Smooth muscle cell (in vitro differentiated cells): ENCODE data around the gene ZNF358. TPM values are rescaled to one million over a fixed set of nuclear protein-coding genes. Genes with fewer than 3 reads are reported as not detected.

Experiments
- DNase-seq: peaks from one replicate; lab custom pipeline; 2025; ENCODE audit not compliant: unreplicated experiment; lab: John Stamatoyannopoulos, UW
- H2AFZ ChIP-seq: fragments of 200-600 bp; sonication (generic); 2 replicates; pipeline ENCODE4 v1.6.0; 2016; ENCODE audit warnings: antibody characterized with exemption, low read depth, mild to moderate bottlenecking
- H3F3A ChIP-seq: fragments of 200-600 bp; sonication (generic); 2 replicates; pipeline ENCODE4 v1.6.0; 2017; ENCODE audit warnings: antibody characterized with exemption, low read depth
- H3K27ac ChIP-seq: fragments of 200-600 bp; sonication (generic); 2 replicates; pipeline ENCODE4 v1.5.1; 2016; ENCODE audit warnings: low read depth, mild to moderate bottlenecking
- H3K27me3 ChIP-seq: fragments of 200-600 bp; sonication (generic); 2 replicates; pipeline ENCODE4 v1.6.1; 2016; ENCODE audit warnings: low read depth, mild to moderate bottlenecking
- H3K36me3 ChIP-seq: fragments of 200-600 bp; sonication (generic); 2 replicates; pipeline ENCODE4 v1.5.1; 2016; ENCODE audit warnings: low read depth
- H3K4me1 ChIP-seq: fragments of 200-600 bp; sonication (generic); 2 replicates; pipeline ENCODE4 v1.5.1; 2016; ENCODE audit warnings: low read depth
- H3K4me2 ChIP-seq: fragments of 200-600 bp; sonication (generic); 2 replicates; pipeline ENCODE4 v1.6.0; 2016; ENCODE audit warnings: mild to moderate bottlenecking
- H3K4me3 ChIP-seq: fragments of 200-600 bp; sonication (generic); 2 replicates; pipeline ENCODE4 v1.5.1; 2016; ENCODE audit warnings: mild to moderate bottlenecking
- H3K79me2 ChIP-seq: fragments of 200-600 bp; sonication (generic); 2 replicates; pipeline ENCODE4 v1.6.0; 2016; ENCODE audit warnings: low read depth, mild to moderate bottlenecking
- H3K9ac ChIP-seq: fragments of 200-600 bp; sonication (generic); 2 replicates; pipeline ENCODE4 v1.6.0; 2016; ENCODE audit warnings: low read depth
- H3K9me3 ChIP-seq: fragments of 200-600 bp; sonication (generic); replicated peaks from 2 replicates; pipeline ENCODE4 v1.5.1; 2016; ENCODE audit warnings: low read depth
- H4K20me1 ChIP-seq: fragments of 200-600 bp; sonication (generic); 2 replicates; pipeline ENCODE4 v1.6.0; 2016; ENCODE audit warnings: low read depth
- WGBS: methylation state at CpG from one replicate; pipeline ENCODE4 v1.1.7; 2016; ENCODE audit warnings: low lambda C conversion rate; 5-methylcytosine and 5-hydroxymethylcytosine counted together
- polyA plus RNA-seq: library from polyadenylated mRNA; unstranded; fragments of >200 nt; fragmentation: Nextera tagmentation; extraction: Ambion mirVana; gene quantifications from 2 replicates; pipeline ENCODE4 v1.2.1, GENCODE V29; 2016
- total RNA-seq: library from RNA; depleted of rRNA; stranded (reverse); fragments of >200 nt; gene quantifications from 2 replicates; pipeline ENCODE4 v1.2.3, GENCODE V29; 2014
- TF ChIP-seq, protein P1 (sequence below): fragments of 200-600 bp; sonication (generic); IDR thresholded peaks from 2 replicates; pipeline ENCODE4 v1.5.1; 2017; ENCODE audit warnings: borderline replicate concordance, mild to moderate bottlenecking, antibody characterized with exemption; ENCODE audit not compliant: insufficient read depth, poor library complexity, severe bottlenecking

ZNF358 gene
- total and polyA plus RNA-seq, 2 experiments from 2014 or later, result 40.8 to 67.2 TPM

DNA sequence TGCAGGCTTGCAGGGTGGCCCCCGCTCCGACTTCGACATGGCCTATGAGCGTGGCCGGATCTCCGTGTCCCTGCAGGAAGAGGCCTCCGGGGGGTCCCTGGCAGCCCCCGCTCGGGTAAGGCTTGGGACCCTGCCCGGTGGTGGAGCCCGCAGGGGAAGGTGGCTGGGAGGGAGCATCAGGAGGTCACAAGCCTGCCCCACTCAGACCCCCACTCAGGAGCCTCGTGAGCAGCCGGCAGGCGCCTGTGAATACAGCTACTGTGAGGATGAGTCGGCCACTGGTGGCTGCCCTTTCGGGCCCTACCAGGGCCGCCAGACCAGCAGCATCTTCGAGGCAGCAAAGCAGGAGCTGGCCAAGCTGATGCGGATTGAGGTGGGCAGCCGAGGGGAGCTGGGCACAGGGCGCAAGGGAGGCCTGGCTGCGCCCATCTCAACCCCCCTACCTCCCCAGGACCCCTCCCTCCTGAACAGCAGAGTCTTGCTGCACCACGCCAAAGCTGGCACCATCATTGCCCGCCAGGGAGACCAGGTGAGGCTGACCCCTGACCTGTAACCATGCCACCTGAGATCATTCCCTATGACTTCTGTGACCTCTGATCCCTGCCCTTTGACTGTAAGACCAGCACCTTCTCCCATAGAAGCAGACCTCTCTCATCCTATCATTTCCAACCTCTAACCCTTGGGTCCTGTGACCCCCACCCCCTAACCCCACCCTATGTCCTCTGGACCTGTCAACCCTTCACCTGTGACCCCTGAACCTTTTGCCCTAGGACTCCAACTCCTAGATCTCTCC lies 26.8 kb downstream of the ZNF358 start:
- Histone ChIP-seq H3K27me3 (no peaks in the 10 kb centered on the region), H3K4me2 (no peak overlapping the region), H3K4me1 (no peaks in the 10 kb centered on the region), H3K4me3 (no peak overlapping the region), H3K9me3 (no peaks in the 10 kb centered on the region), H3F3A (no peaks in the 10 kb centered on the region), H3K27ac (no peak overlapping the region), H4K20me1 (no peaks in the 10 kb centered on the region), H2AFZ (no peak overlapping the region), H3K79me2 (no peaks in the 10 kb centered on the region), H3K36me3 (no peaks in the 10 kb centered on the region), H3K9ac (no peak overlapping the region)
- TF ChIP-seq, protein P1, sequence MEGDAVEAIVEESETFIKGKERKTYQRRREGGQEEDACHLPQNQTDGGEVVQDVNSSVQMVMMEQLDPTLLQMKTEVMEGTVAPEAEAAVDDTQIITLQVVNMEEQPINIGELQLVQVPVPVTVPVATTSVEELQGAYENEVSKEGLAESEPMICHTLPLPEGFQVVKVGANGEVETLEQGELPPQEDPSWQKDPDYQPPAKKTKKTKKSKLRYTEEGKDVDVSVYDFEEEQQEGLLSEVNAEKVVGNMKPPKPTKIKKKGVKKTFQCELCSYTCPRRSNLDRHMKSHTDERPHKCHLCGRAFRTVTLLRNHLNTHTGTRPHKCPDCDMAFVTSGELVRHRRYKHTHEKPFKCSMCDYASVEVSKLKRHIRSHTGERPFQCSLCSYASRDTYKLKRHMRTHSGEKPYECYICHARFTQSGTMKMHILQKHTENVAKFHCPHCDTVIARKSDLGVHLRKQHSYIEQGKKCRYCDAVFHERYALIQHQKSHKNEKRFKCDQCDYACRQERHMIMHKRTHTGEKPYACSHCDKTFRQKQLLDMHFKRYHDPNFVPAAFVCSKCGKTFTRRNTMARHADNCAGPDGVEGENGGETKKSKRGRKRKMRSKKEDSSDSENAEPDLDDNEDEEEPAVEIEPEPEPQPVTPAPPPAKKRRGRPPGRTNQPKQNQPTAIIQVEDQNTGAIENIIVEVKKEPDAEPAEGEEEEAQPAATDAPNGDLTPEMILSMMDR, result no peak
- no peak for DNase-seq
- 95% methylated on average over 22 of the region's 24 CpGs for WGBS

DNA sequence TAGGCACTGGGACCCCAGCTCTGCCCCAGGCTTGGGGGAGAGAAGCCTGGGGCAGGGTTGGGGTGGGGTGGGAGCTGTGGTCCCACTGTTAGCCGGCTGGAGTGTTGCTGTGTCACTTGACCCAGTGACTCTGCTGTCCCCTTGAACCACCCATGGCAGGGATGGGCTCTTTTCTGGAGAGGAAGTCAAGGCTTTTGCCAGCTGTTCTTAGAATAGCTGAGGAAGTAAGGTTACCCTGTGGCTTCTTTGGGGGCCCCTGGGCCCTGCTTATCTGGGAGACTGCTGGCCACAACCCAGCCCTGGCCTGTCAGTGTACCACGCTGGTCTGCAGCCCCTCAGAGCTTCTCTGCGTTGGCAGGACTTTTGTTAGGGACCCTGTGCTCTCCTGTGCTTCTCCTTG lies 28.7 kb downstream of the ZNF358 start:
- H3K4me1 ChIP-seq, result no peaks in the 10 kb centered on the region
- H3K27ac ChIP-seq, result no peak overlapping the region
- DNase-seq, result no peak
- no peak overlapping the region for H3K9ac ChIP-seq
- H3K4me3 ChIP-seq, result no peak overlapping the region
- H3F3A ChIP-seq, result no peaks in the 10 kb centered on the region
- H3K36me3 ChIP-seq, result no peaks in the 10 kb centered on the region
- H4K20me1 ChIP-seq, result no peaks in the 10 kb centered on the region
- no peaks in the 10 kb centered on the region for H3K9me3 ChIP-seq
- H3K27me3 ChIP-seq, result no peaks in the 10 kb centered on the region
- 100% methylated on average over 2 of the region's 3 CpGs for WGBS
- no peaks in the 10 kb centered on the region for H3K79me2 ChIP-seq
- H2AFZ ChIP-seq, result no peak overlapping the region
- H3K4me2 ChIP-seq, result no peak overlapping the region
- TF ChIP-seq, protein P1, result no peak

DNA sequence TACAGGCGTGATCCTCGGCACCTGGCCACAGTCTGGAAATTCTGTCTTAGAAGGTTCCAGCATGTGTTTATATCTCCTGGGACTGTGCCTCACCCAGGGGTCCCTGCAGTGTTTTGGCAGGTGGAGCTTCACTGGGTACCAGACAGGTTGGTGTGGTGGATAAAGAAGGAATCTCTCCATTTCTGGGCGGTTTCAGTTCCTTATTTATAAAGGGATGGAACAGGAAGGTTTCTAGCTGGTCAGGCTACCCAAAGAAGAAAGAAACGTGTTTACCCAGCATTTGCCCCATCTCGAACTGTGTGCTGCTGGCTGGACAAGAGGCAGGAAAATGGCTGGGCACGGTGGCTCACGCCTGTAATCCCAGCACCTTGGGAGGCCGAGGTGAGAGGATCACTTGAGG lies 29.4 kb downstream of the ZNF358 start:
- no peak overlapping the region for H3K4me3 ChIP-seq
- H3K4me2 ChIP-seq, result no peak overlapping the region
- H3K4me1 ChIP-seq, result no peaks in the 10 kb centered on the region
- 97% methylated on average over 8 of the region's 8 CpGs for WGBS
- no peaks in the 10 kb centered on the region for H3K36me3 ChIP-seq
- H3K27me3 ChIP-seq, result no peaks in the 10 kb centered on the region
- H4K20me1 ChIP-seq, result no peaks in the 10 kb centered on the region
- H2AFZ ChIP-seq, result no peak overlapping the region
- H3K27ac ChIP-seq, result no peak overlapping the region
- no peaks in the 10 kb centered on the region for H3K79me2 ChIP-seq
- no peaks in the 10 kb centered on the region for H3K9me3 ChIP-seq
- DNase-seq, result no peak
- H3F3A ChIP-seq, result no peaks in the 10 kb centered on the region
- no peak overlapping the region for H3K9ac ChIP-seq
- TF ChIP-seq, protein P1, result no peak

DNA sequence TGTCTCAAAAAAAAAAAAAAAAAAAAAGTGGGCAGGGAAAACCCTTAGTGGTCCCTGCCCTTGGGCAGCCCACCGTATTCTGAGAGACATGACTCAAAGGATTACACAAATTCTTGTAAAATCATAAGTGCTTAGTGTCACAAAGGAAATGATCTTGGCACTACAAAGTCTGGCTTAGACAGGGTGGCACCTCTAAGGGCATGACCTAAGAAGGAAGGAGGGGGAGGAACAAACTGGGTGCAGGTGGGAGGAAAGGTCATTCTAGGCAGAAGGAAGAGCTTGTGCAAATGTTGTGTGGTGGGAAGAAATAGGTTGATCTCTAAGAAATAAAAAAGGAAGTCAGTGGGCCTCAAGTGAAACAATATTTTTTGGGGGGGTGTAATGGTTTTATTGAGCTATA lies 30.0 kb downstream of the ZNF358 start:
- TF ChIP-seq, protein P1, result no peak
- DNase-seq, result no peak

More for the DNA sequence above, 30.0 kb downstream of the ZNF358 start:
- H3F3A ChIP-seq, result no peaks in the 10 kb centered on the region
- no peaks in the 10 kb centered on the region for H3K79me2 ChIP-seq
- no peaks in the 10 kb centered on the region for H3K9me3 ChIP-seq
- no peak overlapping the region for H3K4me2 ChIP-seq
- no peaks in the 10 kb centered on the region for H3K4me1 ChIP-seq
- no peaks in the 10 kb centered on the region for H4K20me1 ChIP-seq
- H3K27me3 ChIP-seq, result no peaks in the 10 kb centered on the region
- H3K36me3 ChIP-seq, result no peaks in the 10 kb centered on the region
- no peak overlapping the region for H3K4me3 ChIP-seq
- no peak overlapping the region for H2AFZ ChIP-seq
- no peak overlapping the region for H3K27ac ChIP-seq
- 68% methylated on average over 1 of the region's 1 CpG for whole genome bisulfite sequencing
- H3K9ac ChIP-seq, result no peak overlapping the region
